ENCODE data around the gene EEFSEC.

EEFSEC gene

DNA sequence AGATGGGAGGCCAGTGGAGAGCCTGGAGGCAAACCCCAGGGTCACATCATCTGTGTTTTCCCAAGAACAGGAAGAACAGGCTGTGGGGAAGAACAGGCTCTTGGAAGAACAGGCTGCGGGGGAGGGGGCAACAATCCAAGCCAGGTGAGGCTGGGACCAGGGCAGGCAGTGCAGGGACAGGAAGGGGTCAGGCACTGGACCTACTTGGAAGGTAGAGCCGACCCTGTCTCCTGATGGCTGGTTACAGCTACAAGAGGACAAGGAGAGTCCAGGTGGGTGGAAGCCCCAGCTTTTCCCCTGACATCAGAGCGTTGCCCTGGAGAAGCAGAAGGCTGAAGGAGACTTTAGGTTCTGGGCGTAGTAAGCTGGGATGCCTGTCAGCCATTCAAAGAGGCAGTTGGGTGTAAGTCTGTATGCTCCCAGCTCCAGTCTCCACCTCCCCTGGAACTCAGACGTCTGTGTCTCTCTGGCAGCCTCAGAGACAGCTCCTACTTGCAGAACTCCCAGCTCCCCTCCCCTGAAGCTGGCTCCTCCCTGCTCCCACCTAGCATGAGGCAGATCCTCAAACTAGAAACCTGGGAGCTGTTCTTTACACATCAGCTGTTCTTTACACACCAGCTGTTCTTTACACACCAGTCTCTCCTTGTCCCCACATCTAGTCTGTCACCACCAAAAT, 182.5 kb downstream of the EEFSEC start:
- H3K27ac ChIP-seq = no peak overlapping the region
- DNase-seq (ENCODE audit: low spot score) = peak; percentile 26
- TF ChIP-seq, protein P1, sequence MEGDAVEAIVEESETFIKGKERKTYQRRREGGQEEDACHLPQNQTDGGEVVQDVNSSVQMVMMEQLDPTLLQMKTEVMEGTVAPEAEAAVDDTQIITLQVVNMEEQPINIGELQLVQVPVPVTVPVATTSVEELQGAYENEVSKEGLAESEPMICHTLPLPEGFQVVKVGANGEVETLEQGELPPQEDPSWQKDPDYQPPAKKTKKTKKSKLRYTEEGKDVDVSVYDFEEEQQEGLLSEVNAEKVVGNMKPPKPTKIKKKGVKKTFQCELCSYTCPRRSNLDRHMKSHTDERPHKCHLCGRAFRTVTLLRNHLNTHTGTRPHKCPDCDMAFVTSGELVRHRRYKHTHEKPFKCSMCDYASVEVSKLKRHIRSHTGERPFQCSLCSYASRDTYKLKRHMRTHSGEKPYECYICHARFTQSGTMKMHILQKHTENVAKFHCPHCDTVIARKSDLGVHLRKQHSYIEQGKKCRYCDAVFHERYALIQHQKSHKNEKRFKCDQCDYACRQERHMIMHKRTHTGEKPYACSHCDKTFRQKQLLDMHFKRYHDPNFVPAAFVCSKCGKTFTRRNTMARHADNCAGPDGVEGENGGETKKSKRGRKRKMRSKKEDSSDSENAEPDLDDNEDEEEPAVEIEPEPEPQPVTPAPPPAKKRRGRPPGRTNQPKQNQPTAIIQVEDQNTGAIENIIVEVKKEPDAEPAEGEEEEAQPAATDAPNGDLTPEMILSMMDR (conservative IDR thresholded peaks at IDR 0.05; ENCODE audit: low read depth) = no peak
- ChIA-PET POLR2A (ENCODE audit: low non-redundant PET) (no interaction called here), CTCF (interaction anchor here (0.5 to 0.8 kb wide), 2 partner anchors 154 to 273 kb away, joined by 3 to 4 read pairs; no protein-coding TSS in a partner anchor)

DNA sequence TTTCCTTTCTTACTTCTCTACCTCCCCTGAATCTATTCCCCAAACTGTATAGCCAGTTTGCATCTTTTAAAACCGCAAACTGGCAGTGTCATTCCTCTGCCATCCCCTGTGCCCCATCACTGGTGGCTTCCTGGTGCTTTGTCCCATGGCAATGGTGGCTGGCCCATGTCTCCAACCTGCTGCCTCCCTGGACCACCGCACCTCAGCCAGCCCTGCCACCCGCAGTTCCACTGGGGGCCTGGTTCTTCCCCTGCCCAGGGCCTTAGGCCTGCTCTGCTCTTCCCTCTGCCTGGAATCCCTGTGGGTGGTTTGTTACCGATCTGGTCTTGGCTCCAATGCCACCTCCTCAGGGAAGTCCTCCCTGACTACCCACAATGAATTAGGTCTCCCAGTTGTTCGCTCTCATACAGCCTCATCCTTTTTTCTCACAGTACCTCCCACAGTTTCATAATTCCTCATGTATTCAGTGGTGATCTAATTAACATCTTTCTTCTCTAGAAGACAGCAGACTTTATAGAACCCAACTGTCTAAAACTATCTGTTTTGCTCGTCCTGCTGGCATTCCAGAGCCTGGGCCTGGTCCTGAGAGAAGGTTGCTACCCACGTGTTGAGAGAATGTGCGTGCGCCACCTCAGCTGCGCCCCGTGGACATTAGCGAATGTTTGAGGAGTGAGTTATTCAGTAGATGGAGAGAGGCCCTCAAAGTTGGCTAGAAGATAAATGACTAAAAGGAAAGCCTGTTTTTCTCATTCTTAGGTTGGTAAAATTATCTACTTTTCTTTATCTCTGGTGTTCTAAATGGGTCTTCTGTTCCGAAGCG, 183.3 kb downstream of the EEFSEC start:
- ChIA-PET CTCF (no interaction called here), POLR2A (ENCODE audit: low non-redundant PET) (no interaction called here)
- H3K27ac ChIP-seq = peak overlapping the region; percentile 71
- DNase-seq (ENCODE audit: low spot score) = no peak
- TF ChIP-seq, protein P1 (conservative IDR thresholded peaks at IDR 0.05; ENCODE audit: low read depth) = no peak

DNA sequence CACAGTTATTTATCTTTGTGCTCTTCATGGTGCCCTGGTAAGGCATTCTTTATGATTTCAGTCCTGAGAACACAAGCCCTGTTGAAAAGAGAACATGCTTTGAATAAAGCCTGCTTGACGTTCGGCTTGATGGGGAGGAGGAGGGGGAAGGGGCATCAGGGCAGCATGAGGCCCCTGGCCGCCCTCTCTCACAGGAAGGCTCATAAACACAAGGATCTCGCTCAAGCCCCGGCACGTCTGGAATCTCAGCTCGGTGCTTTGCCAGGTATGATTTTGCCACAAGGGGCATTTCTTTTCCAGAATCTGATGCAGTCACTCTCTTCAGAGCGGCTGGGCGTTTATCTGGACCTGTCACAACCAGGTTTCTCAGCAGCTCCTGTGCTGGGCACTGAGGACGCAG, 184.0 kb downstream of the EEFSEC start:
- ChIA-PET CTCF (no interaction called here), POLR2A (ENCODE audit: low non-redundant PET) (no interaction called here)
- peak; percentile 81 for DNase-seq (ENCODE audit: low spot score)
- TF ChIP-seq, protein P1 (conservative IDR thresholded peaks at IDR 0.05; ENCODE audit: low read depth) = 0 out of 2 replicates have a peak, but pooled peaks have one; percentile 10
- H3K27ac ChIP-seq = peak overlapping the region; percentile 71

DNA sequence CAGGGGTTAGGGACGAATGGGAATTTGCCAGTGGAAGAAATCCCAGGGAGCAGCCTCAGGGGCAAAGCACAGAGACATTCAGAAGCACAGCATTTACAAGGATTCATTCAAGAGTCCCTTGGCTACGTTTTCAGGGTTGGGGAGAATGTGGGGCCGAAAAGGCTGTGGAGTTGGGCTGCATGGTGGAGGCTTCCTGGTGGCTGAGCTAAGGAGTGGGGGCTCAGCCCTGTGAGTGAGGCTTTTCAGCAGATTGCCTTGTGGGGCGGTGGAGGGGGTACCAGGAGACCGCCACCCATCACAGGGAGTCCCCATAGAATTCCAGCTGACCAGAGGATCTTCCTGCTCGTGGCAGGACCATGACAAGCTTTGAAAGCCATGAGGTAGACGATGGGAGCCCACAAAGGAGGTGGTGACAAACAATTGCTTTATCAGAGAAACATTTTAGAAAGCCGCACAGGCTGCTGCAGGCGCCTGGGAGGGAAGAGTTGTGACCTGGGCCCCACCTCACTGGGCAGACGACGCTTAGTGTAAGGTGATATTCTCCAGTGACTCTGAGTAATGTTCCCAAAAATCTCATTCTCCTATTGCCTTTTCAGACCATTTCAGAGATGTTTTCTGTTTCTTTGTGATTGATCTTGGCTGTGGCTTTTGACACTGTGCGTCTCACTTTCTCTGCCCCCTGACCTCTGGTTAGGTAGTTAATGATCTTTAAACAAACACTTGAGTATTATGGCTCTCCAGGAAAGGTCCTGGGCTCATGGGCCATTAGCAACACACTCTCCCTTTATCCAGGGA, 185.5 kb downstream of the EEFSEC start:
- TF ChIP-seq, protein P1 (conservative IDR thresholded peaks at IDR 0.05; ENCODE audit: low read depth) = no peak
- POLR2A ChIA-PET (ENCODE audit: low non-redundant PET) = no interaction called here
- DNase-seq (ENCODE audit: low spot score) = no peak
- H3K27ac ChIP-seq = no peak overlapping the region
- CTCF ChIA-PET = no interaction called here

DNA sequence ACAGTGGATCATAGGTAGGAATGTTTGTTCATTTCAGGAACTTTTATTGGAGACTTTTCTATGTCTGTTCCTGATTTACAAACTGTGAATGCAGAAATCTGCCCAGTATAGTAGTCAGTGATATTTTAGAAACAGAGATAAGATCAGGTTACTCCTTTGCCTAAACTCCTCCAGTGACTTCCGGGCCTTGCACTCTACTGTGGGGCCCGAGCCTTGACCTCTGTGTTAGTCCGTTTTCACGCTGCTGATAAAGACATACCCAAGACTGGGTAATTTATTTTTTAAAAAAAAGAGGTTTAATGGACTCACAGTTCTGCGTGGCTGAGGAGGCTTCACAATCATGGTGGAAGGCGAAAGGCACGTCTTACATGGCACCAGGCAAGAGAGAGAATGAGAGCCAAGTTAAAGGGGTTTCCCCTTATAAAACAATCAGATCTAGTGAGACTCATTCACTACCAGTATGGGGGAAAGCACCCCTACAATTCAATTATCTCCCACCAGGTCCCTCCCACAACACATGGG, 186.3 kb downstream of the EEFSEC start:
- CTCF ChIA-PET = no interaction called here
- TF ChIP-seq, protein P1 (conservative IDR thresholded peaks at IDR 0.05; ENCODE audit: low read depth) = no peak
- POLR2A ChIA-PET (ENCODE audit: low non-redundant PET) = no interaction called here
- no peak overlapping the region for H3K27ac ChIP-seq
- DNase-seq (ENCODE audit: low spot score) = no peak

Measured in RWPE1 (cell line).